ENCODE measurements around the gene PHB1.

Gene PHB1

GRCh38 chr17:49454050-49454449 is 39.4 kb upstream of the PHB1 start:
- Histone ChIP-seq H4K20me1 (no peaks in the 10 kb centered on the region), H3K4me2 (no peak overlapping the region), H3K27ac (no peak overlapping the region), H3K36me3 (no peaks in the 10 kb centered on the region), H3K9ac (no peak overlapping the region), H3K9me3 (no peaks in the 10 kb centered on the region), H3K27me3 (peaks cover 13% of the 10 kb centered on the region; the same call in 1 of the 2 replicates), H3K4me3 (no peak overlapping the region), H3K4me1 (peaks cover 50% of the 10 kb centered on the region)
- no peak for TF ChIP-seq Cebpa-rat (IDR thresholded peaks at IDR 0.05)

- Histone ChIP-seq H3K27ac (no peak overlapping the region), H3K27me3 (peaks cover 4% of the 10 kb centered on the region; the same call in 1 of the 2 replicates), H3K4me3 (no peak overlapping the region), H3K36me3 (no peaks in the 10 kb centered on the region), H3K9me3 (no peaks in the 10 kb centered on the region), H3K9ac (no peak overlapping the region), H4K20me1 (no peaks in the 10 kb centered on the region), H3K4me1 (peaks cover 63% of the 10 kb centered on the region), H3K4me2 (0 out of 2 replicates have a peak overlapping the region, but pooled peaks have one; percentile 84)
- no peak for TF ChIP-seq Cebpa-rat (IDR thresholded peaks at IDR 0.05)
Observed at GRCh38 chr17:49452661-49453060, 38.0 kb upstream of the PHB1 start.

DNA sequence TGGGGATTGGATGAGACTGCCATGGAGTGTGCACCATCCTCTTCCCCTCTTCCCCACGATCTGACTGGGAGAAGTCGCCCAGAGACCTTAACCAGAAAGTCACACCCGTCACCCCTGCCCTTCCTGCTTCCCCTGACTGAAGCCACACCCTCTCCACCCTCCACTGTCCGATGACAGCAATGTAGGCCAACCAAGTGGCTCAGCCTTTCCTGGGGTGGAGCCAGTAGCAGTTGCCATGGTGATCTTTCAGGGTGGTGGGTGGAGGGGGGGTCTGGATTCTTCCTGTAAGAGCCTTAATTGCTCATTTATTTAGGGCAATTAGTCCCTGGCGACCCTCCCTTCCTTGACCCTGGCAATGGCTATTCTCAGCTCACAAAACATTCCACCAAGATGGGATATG is 37.5 kb upstream of the PHB1 start:
- Histone ChIP-seq H3K27ac (0 out of 2 replicates have a peak overlapping the region, but pooled peaks have one; percentile 69), H3K4me1 (peaks cover 68% of the 10 kb centered on the region), H3K4me3 (no peak overlapping the region), H4K20me1 (no peaks in the 10 kb centered on the region), H3K4me2 (peak overlapping the region; percentile 84), H3K9me3 (no peaks in the 10 kb centered on the region), H3K9ac (no peak overlapping the region), H3K27me3 (no peaks in the 10 kb centered on the region), H3K36me3 (no peaks in the 10 kb centered on the region)
- no peak for TF ChIP-seq Cebpa-rat (IDR thresholded peaks at IDR 0.05)

DNA sequence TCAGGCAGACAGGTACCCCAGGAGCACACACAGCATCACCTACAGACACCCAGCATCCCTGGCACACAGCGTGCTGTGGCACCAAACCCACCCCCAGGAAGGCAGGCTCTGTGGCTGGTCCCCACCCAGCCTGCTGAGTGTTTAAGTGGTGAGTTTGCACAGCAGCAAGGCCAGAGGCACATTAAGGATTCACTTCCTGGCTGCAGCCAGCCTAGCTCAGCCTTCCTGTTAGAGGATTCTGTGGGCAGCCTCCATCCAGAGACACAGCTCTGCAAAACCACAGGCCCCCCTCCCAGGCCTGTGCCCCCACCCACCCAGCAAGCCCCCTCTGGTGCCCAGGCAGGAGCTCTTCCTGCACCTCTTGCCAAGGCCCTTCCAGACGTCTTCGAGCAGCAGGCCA is 36.1 kb upstream of the PHB1 start:
- peak overlapping the region; percentile 84 for H3K4me2 ChIP-seq
- no peak for TF ChIP-seq Cebpa-rat (IDR thresholded peaks at IDR 0.05)
- H3K9ac ChIP-seq, result peak overlapping the region; percentile 14; the same call in 1 of the 2 replicates
- H3K4me1 ChIP-seq, result peaks cover 59% of the 10 kb centered on the region
- H3K27me3 ChIP-seq, result no peaks in the 10 kb centered on the region
- H3K4me3 ChIP-seq, result no peak overlapping the region
- peak overlapping the region; percentile 69 for H3K27ac ChIP-seq
- H3K9me3 ChIP-seq, result no peaks in the 10 kb centered on the region
- H3K36me3 ChIP-seq, result no peaks in the 10 kb centered on the region
- no peaks in the 10 kb centered on the region for H4K20me1 ChIP-seq

- H3K9me3 ChIP-seq, result no peaks in the 10 kb centered on the region
- peak overlapping the region; percentile 69 for H3K27ac ChIP-seq
- H3K4me1 ChIP-seq, result peaks cover 62% of the 10 kb centered on the region
- peak overlapping the region; percentile 14; the same call in 1 of the 2 replicates for H3K9ac ChIP-seq
- H3K27me3 ChIP-seq, result no peaks in the 10 kb centered on the region
- H4K20me1 ChIP-seq, result no peaks in the 10 kb centered on the region
- H3K4me3 ChIP-seq, result no peak overlapping the region
- TF ChIP-seq Cebpa-rat (IDR thresholded peaks at IDR 0.05), result no peak
- H3K36me3 ChIP-seq, result no peaks in the 10 kb centered on the region
- peak overlapping the region; percentile 84 for H3K4me2 ChIP-seq
Observed at GRCh38 chr17:49450181-49450580, 35.5 kb upstream of the PHB1 start.

DNA sequence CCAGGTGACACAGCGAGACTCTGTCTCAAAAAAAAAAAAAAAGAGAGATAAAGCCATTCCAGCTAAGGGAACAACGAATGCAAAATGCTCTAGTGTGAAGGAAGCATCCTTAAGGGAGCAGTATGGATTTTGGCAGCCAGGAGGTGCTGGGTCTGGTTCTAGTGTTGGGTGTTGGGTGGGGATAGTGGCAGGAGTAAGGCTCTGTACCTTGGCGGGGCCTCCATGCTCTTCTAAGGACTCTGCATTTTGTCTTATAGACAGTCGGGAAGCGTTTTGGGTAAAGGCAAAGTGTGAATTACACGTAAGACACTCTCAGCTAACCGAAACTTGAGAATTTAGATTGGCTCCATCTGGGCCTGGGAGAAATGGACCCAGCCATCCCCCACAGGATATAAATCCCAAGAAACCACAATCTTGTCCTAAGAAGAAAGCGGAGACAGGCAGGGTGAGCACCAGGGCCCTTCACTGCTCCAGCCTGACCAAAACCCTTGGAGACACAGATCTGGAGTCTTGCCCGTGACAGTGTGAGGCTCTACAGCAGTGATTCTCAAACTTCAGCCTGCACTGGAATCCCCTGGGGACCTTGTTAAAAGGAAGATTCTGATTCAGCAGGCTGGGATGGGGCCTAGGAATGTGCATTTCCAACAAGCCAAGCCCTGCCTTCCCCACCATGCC is 33.1 kb upstream of the PHB1 start:
- peaks cover 71% of the 10 kb centered on the region for H3K4me1 ChIP-seq
- no peaks in the 10 kb centered on the region for H4K20me1 ChIP-seq
- peak overlapping the region; percentile 57; the same call in 1 of the 2 replicates for H3K27ac ChIP-seq
- 0 out of 2 replicates have a peak, but pooled peaks cover 3% of the 10 kb centered on the region for H3K9me3 ChIP-seq
- no peaks in the 10 kb centered on the region for H3K27me3 ChIP-seq
- no peaks in the 10 kb centered on the region for H3K36me3 ChIP-seq
- peak overlapping the region; percentile 84 for H3K4me2 ChIP-seq
- TF ChIP-seq Cebpa-rat (IDR thresholded peaks at IDR 0.05), result no peak
- peak overlapping the region; percentile 49; the same call in 1 of the 2 replicates for H3K9ac ChIP-seq
- no peak overlapping the region for H3K4me3 ChIP-seq

- H3K27me3 ChIP-seq, result no peaks in the 10 kb centered on the region
- peaks cover 74% of the 10 kb centered on the region for H3K4me1 ChIP-seq
- no peaks in the 10 kb centered on the region for H3K36me3 ChIP-seq
- H3K4me3 ChIP-seq, result no peak overlapping the region
- no peaks in the 10 kb centered on the region for H4K20me1 ChIP-seq
- no peak overlapping the region for H3K4me2 ChIP-seq
- TF ChIP-seq Cebpa-rat (IDR thresholded peaks at IDR 0.05), result no peak
- no peak overlapping the region for H3K9ac ChIP-seq
- H3K27ac ChIP-seq, result no peak overlapping the region
- 0 out of 2 replicates have a peak, but pooled peaks cover 9% of the 10 kb centered on the region for H3K9me3 ChIP-seq
Observed at GRCh38 chr17:49445591-49445990, 30.9 kb upstream of the PHB1 start.

- Histone ChIP-seq H3K9me3 (0 out of 2 replicates have a peak, but pooled peaks cover 9% of the 10 kb centered on the region), H3K4me3 (no peak overlapping the region), H3K4me1 (peaks cover 74% of the 10 kb centered on the region), H3K27ac (no peak overlapping the region), H3K27me3 (no peaks in the 10 kb centered on the region), H4K20me1 (no peaks in the 10 kb centered on the region), H3K4me2 (no peak overlapping the region), H3K9ac (no peak overlapping the region), H3K36me3 (no peaks in the 10 kb centered on the region)
- no peak for TF ChIP-seq Cebpa-rat (IDR thresholded peaks at IDR 0.05)
Observed at GRCh38 chr17:49444384-49444783, 29.7 kb upstream of the PHB1 start.

- H3K4me1 ChIP-seq, result peaks cover 74% of the 10 kb centered on the region
- H3K36me3 ChIP-seq, result no peaks in the 10 kb centered on the region
- no peaks in the 10 kb centered on the region for H3K27me3 ChIP-seq
- 0 out of 2 replicates have a peak, but pooled peaks cover 9% of the 10 kb centered on the region for H3K9me3 ChIP-seq
- no peak overlapping the region for H3K27ac ChIP-seq
- H3K4me3 ChIP-seq, result no peak overlapping the region
- H3K9ac ChIP-seq, result no peak overlapping the region
- H3K4me2 ChIP-seq, result no peak overlapping the region
- no peak for TF ChIP-seq Cebpa-rat (IDR thresholded peaks at IDR 0.05)
- H4K20me1 ChIP-seq, result no peaks in the 10 kb centered on the region
Observed at GRCh38 chr17:49443862-49444261, 29.2 kb upstream of the PHB1 start.

GRCh38 chr17:49442041-49442440 is 27.4 kb upstream of the PHB1 start:
- Histone ChIP-seq H3K4me3 (no peak overlapping the region), H3K27me3 (no peaks in the 10 kb centered on the region), H3K9me3 (0 out of 2 replicates have a peak, but pooled peaks cover 9% of the 10 kb centered on the region), H3K9ac (no peak overlapping the region), H3K27ac (peak overlapping the region; percentile 51; the same call in 1 of the 2 replicates), H4K20me1 (no peaks in the 10 kb centered on the region), H3K36me3 (no peaks in the 10 kb centered on the region), H3K4me1 (peaks cover 74% of the 10 kb centered on the region), H3K4me2 (peak overlapping the region; percentile 44; the same call in 1 of the 2 replicates)
- no peak for TF ChIP-seq Cebpa-rat (IDR thresholded peaks at IDR 0.05)

All from BLaER1 (cell line).